Measurements from ENCODE around the gene COL8A2. TPM values are rescaled to one million over a fixed set of nuclear protein-coding genes. Genes with fewer than 3 reads are reported as not detected.

The COL8A2 gene
- total and polyA plus RNA-seq, 2 of the 4 experiments (the other 2 are of a cell fraction) = 0.54 to 1.1 TPM

- H3K36me3 ChIP-seq (ENCODE audit: control insufficient read depth, insufficient read depth, low read length) = peaks cover 3% of the 10 kb centered on the region
- WGBS, 2 experiments (ENCODE audit: extremely low coverage in 2 of 2, insufficient read length in 1 of 2) = no CpG with 5 or more reads among the region's 3 CpGs
- no peak overlapping the region for H3K4me3 ChIP-seq (ENCODE audit: insufficient read depth, low read depth, low read length)
- H2BK15ac ChIP-seq (ENCODE audit: low read depth, low read length) = no peak overlapping the region
- DNase-seq = no peak
- no peak for ATAC-seq (ENCODE audit: low read depth)
- H3K9me3 ChIP-seq (ENCODE audit: control insufficient read depth, insufficient read depth, low read length) = no peaks in the 10 kb centered on the region
- H3K9ac ChIP-seq (ENCODE audit: low read depth, low read length) = no peak overlapping the region
- H2BK5ac ChIP-seq (ENCODE audit: low read depth, low read length, poor library complexity, severe bottlenecking) = no peak overlapping the region
- H3K14ac ChIP-seq (replicated peaks; ENCODE audit: low read depth, low read length) = no peak overlapping the region
- no peak overlapping the region for H2AK5ac ChIP-seq (ENCODE audit: low read depth, low read length)
- ChIA-PET CTCF (interaction anchor here (4.7 kb wide), 1 partner anchor 18 kb away, joined by 19 read pairs; the partner anchor contains the start of gene TRAPPC3), POLR2A (ENCODE audit: unreplicated experiment) (no interaction called here)
- H2BK120ac ChIP-seq (ENCODE audit: low read depth, low read length) = no peak overlapping the region
- no peaks in the 10 kb centered on the region for H3K27me3 ChIP-seq (ENCODE audit: control insufficient read depth, insufficient read depth, low read length)
- no TSS peak for BruUV-seq (replicated peaks)
- no peak overlapping the region for H2BK20ac ChIP-seq (ENCODE audit: low read depth, low read length)
- H3K4me2 ChIP-seq (ENCODE audit: low read depth, low read length) = no peak overlapping the region
- H4K91ac ChIP-seq (ENCODE audit: insufficient read depth, low read depth, low read length) = no peak overlapping the region
- H3K23ac ChIP-seq (ENCODE audit: low read depth, low read length) = no peak overlapping the region
- no peak overlapping the region for H3K4ac ChIP-seq (ENCODE audit: low read depth, low read length)
- peaks cover 0 to 16% of the 10 kb centered on the region in 2 experiments; a peak in 3 of 4 replicates for H3K79me1 ChIP-seq (ENCODE audit: low read depth in 1 of 2, low read length in 2 of 2)
- in situ Hi-C loops (cut with MboI; ENCODE audit: low sequenced_read_pairs) (no loop called here), intact Hi-C loops (cut with micrococcal nuclease) (no loop called here), dilution Hi-C loops (cut with HindIII; ENCODE audit: low sequenced_read_pairs, unreplicated experiment) (no loop called here)
- H3K9me1 ChIP-seq (ENCODE audit: insufficient read depth, low read length) = peaks cover 23% of the 10 kb centered on the region
- peaks cover 24% of the 10 kb centered on the region for H3K4me1 ChIP-seq (ENCODE audit: control insufficient read depth, insufficient read depth, low read length)
- no peak overlapping the region for H4K8ac ChIP-seq (ENCODE audit: low read depth in 2 of 2, low read length in 2 of 2)
- no peak overlapping the region for H3K27ac ChIP-seq (ENCODE audit: insufficient read depth, low read length)
- no peak overlapping the region for H3K56ac ChIP-seq (ENCODE audit: extremely low read depth, insufficient read depth, low read length)
- no peak overlapping the region for H2AK9ac ChIP-seq (replicated peaks; ENCODE audit: low read depth, low read length, poor library complexity)
- H3K18ac ChIP-seq (ENCODE audit: low read depth, low read length) = no peak overlapping the region
- no peaks in the 10 kb centered on the region for H4K20me1 ChIP-seq (ENCODE audit: insufficient read depth, low read length)
- H4K5ac ChIP-seq (ENCODE audit: low read depth, low read length) = no peak overlapping the region
- H2AFZ ChIP-seq (replicated peaks; ENCODE audit: low read length, poor library complexity) = no peak overlapping the region
- TF ChIP-seq, protein P1, sequence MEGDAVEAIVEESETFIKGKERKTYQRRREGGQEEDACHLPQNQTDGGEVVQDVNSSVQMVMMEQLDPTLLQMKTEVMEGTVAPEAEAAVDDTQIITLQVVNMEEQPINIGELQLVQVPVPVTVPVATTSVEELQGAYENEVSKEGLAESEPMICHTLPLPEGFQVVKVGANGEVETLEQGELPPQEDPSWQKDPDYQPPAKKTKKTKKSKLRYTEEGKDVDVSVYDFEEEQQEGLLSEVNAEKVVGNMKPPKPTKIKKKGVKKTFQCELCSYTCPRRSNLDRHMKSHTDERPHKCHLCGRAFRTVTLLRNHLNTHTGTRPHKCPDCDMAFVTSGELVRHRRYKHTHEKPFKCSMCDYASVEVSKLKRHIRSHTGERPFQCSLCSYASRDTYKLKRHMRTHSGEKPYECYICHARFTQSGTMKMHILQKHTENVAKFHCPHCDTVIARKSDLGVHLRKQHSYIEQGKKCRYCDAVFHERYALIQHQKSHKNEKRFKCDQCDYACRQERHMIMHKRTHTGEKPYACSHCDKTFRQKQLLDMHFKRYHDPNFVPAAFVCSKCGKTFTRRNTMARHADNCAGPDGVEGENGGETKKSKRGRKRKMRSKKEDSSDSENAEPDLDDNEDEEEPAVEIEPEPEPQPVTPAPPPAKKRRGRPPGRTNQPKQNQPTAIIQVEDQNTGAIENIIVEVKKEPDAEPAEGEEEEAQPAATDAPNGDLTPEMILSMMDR (conservative IDR thresholded peaks at IDR 0.05; ENCODE audit: low read depth, low read length) = no peak
- TF ChIP-seq MXI1 (IDR thresholded peaks at IDR 0.05; ENCODE audit: borderline replicate concordance, low read depth, low read length) (no peak), NFE2L2 (IDR thresholded peaks at IDR 0.05; ENCODE audit: low read depth, low read length) (no peak), POLR2A (IDR thresholded peaks at IDR 0.05; ENCODE audit: low read depth, low read length) (no peak), MAZ (IDR thresholded peaks at IDR 0.05; ENCODE audit: borderline replicate concordance, low read depth, low read length) (no peak), FOS (IDR thresholded peaks at IDR 0.05; ENCODE audit: low read depth, low read length) (no peak), BHLHE40 (IDR thresholded peaks at IDR 0.05; ENCODE audit: low read depth, low read length) (no peak)
Measured at GRCh38 chr1:36132029-36132428, 7.0 kb upstream of the COL8A2 start.
